ENCODE data around the gene ARIH2. TPM values are rescaled to one million over a fixed set of nuclear protein-coding genes. Genes with fewer than 3 reads are reported as not detected.
"Not testable (repeated sequence)": the region's sequence is repeated elsewhere in the genome, so short reads cannot be mapped to it uniquely, and the experiment has no call there.

ARIH2 gene
- 100 to 1,000 TPM in 1 of 2 donors, 10 to 100 TPM in 1; 88.0 to 104 TPM for total RNA-seq
- long read RNA-seq, full-length matches to known transcripts = 201 of 340 reads
- long read RNA-seq, partial matches to known transcripts = 22 of 340 reads
- long read RNA-seq, other reads (novel, unspliced or antisense) = 117 of 340 reads

- ATAC-seq = peak; percentile 98
- intact Hi-C loops (cut with DNase I) = no loop called here
- peak; percentile 96 for DNase-seq
These were observed at the start of gene ARIH2 for GRCh38 chr3:48918388-48919214. ARIH2 (plus strand) TSS chr3:48918842; CDS start chr3:48927559, 8,717 bp downstream.

GRCh38 chr3:48877671-48878070 is 41.0 kb upstream of the ARIH2 start:
- intact Hi-C loops (cut with DNase I) = no loop called here
- DNase-seq (no peak), ATAC-seq (no peak)

- DNase-seq (no peak), ATAC-seq (no peak)
- intact Hi-C loops (cut with DNase I) = no loop called here
These were observed 39.2 kb upstream of the ARIH2 start for GRCh38 chr3:48879307-48879993.

DNA sequence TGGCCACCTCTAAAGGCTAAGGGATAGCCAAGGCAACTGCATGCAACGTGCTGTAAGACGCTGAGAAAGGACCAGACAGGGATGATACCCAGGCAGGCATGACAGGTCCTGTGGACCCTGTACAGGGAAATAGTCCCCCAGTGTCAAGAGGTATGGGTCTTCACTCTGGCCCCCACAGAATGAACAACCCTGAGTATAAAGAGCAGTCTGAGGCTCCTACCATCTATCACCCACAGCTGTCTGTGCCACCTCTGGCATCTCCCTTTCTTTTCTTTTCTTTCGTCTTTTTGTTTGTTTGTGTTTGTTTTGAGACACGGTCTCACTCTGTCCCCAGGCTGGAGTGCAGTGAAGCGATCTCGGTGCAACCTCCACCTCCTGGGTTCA is 38.7 kb upstream of the ARIH2 start:
- no peak for DNase-seq
- intact Hi-C loops (cut with DNase I) = no loop called here
- ATAC-seq = no peak

- intact Hi-C loops (cut with DNase I) = no loop called here
- no peak for DNase-seq
- ATAC-seq = peak; percentile 59 to 81
These were observed 37.6 kb upstream of the ARIH2 start for GRCh38 chr3:48881006-48881405.

- ATAC-seq (peak; percentile 39 to 42), DNase-seq (no peak)
- intact Hi-C loops (cut with DNase I) = no loop called here
These were observed 37.0 kb upstream of the ARIH2 start for GRCh38 chr3:48881652-48882114.

- no peak for ATAC-seq
- intact Hi-C loops (cut with DNase I) = no loop called here
- no peak for DNase-seq
These were observed 32.9 kb upstream of the ARIH2 start for GRCh38 chr3:48885753-48886152.

- intact Hi-C loops (cut with DNase I) = no loop called here
- DNase-seq (no peak), ATAC-seq (no peak)
These were observed 27.0 kb upstream of the ARIH2 start for GRCh38 chr3:48891606-48892005.

DNA sequence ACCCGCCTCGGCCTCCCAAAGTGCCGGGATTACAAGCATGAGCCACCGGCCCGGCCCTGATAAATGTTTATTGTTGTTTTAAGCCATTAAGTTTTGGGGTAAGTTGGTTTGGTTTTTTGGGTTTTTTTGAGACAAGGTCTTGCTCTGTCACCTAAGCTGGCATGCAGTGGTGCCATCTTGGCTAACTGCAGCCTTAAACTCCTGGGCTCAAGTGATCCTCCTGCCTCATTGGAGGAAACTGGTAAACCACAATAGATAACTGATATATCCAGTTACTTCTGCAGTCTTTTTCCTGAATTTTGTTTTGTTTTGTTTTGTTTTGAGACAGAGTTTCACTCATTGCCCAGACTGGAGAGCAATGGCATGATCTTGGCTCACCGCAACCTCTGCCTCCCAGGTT is 24.1 kb upstream of the ARIH2 start:
- ATAC-seq (no peak), DNase-seq (no peak)
- intact Hi-C loops (cut with DNase I) = no loop called here

DNA sequence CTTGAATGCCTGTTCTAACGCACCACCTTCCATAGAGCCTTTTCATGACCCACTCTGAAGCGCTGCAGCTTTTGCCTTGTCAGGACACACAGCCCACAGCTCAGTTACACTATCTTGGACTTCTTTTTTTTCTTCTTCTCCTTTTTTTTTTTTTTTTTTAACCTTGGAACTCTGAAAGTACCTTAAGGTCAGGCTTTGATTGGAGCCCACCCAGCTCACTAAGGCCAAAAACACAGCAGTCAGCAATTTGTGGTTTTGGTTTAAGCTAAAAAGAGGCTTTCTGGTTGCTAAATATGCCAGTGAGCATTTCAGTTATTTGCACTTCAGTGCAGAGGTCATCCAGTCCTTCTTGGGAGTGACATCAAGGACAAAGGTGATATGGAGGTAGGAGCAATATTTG is 21.7 kb upstream of the ARIH2 start:
- no peak for ATAC-seq

GRCh38 chr3:48897460-48898376 is 20.9 kb upstream of the ARIH2 start:
- ATAC-seq (peak; percentile 10 to 11), DNase-seq (no peak)
- intact Hi-C loops (cut with DNase I) = no loop called here

More for the DNA sequence above, 21.7 kb upstream of the ARIH2 start:
- no peak for DNase-seq
- intact Hi-C loops (cut with DNase I) = no loop called here

DNA sequence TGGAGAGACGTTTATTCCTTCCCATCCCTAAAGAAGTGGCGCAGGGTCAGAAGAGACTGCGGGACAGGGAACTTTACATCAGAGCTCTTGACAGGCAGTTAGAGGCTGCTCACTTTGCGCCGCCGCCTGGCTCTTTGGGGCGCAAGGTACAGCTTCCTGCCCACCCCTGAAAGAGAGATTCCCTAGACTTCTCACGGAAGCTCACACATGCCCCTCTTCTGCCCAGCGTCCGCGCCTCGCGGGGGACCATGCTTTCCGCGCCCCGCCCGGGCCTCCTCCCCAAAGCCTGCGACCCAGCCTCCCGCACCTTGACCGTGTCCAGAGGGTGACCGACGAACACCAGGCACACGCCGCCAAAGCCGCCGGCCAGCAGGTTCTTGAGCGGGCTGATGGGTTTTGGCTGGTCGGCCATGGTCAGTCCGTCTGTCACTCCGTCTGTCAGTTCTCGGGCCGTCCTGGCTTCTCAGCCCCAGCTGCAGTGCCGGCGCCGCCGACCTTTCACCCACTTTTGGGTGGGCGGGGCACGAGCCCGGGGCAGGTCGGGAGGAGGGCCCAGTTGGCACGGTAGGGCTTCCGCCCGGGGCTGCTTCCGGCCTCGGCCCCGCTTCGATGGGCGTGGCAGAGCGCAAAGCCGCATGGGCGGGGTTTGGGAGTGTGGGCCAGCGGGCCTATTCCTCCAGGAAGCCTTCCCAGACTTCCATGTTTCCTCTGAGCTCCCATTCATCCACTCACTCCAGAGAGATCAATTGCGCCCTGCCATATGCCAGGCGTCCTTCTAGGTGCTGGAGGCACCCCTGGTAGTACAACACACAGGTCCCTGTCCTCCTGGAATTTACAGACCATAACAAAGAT is 20.0 kb upstream of the ARIH2 start, which contains the start of gene SLC25A20:
Gene SLC25A20 (minus strand): TSS at position 500 of the 852 bp plus-strand sequence. CDS start 88 bp downstream, at position 412.
- intact Hi-C loops (cut with DNase I) = no loop called here

GRCh38 chr3:48899273-48899672 is 19.4 kb upstream of the ARIH2 start:
- ATAC-seq = no peak
- DNase-seq = no peak
- intact Hi-C loops (cut with DNase I) = no loop called here

More for the DNA sequence above, 20.0 kb upstream of the ARIH2 start, which contains the start of gene SLC25A20:
- DNase-seq = peak; percentile 95
- peak; percentile 99 for ATAC-seq

GRCh38 chr3:48907026-48907425 is 11.6 kb upstream of the ARIH2 start:
- intact Hi-C loops (cut with DNase I); ATAC-seq; DNase-seq: not testable (repeated sequence)

GRCh38 chr3:48915296-48915695 is 3.3 kb upstream of the ARIH2 start:
- no peak for ATAC-seq
- no peak for DNase-seq
- intact Hi-C loops (cut with DNase I) = no loop called here

- intact Hi-C loops (cut with DNase I) = no loop called here
- peak; percentile 46 for DNase-seq
- ATAC-seq = peak; percentile 35 to 70
These were observed 835 bp downstream of the ARIH2 start for GRCh38 chr3:48919215-48920138.
